ENCODE data around the gene ATF7. TPM values are rescaled to one million over a fixed set of nuclear protein-coding genes. Genes with fewer than 3 reads are reported as not detected.
"Not testable (repeated sequence)": the region's sequence is repeated elsewhere in the genome, so short reads cannot be mapped to it uniquely, and the experiment has no call there.

ATF7 gene
- total RNA-seq, 1 donor from 2014 or later, result 42.2 TPM

DNA sequence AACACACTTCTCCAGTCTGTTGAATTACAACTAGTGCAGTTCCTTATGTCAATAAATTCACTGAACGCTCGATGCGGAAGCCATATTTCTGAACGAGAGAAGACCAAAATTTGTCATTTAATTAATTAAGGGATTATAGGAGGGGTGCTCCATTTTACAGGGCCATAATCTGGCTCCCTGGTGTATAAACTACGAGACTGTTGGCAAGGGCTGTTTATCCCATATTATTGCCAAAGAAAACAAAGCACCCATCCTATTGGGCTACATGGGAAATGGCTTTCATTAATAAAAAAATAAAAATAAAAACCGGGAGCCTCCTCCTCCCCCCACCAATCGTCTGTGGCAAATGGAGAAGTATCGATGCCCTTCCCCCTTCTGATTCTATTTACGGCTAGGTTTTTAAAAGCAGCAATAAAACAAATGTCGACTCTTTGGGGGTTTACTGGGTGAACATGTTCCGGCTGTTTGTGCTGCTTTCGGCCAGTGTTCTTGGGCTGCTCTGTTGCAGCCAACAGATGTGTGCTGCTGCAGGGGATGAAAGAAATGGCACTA, 24.8 kb downstream of the ATF7 start:
- TF ChIP-seq CTCF (conservative IDR thresholded peaks at IDR 0.05), result no peak
- H3K9me3 Mint-ChIP-seq, result no peaks in the 10 kb centered on the region
- H3K4me3 Mint-ChIP-seq, result no peak overlapping the region
- H3K27ac Mint-ChIP-seq, result no peak overlapping the region
- H3K27me3 Mint-ChIP-seq, result no peaks in the 10 kb centered on the region
- peaks cover 16% of the 10 kb centered on the region for H3K36me3 Mint-ChIP-seq
- H3K4me1 Mint-ChIP-seq (ENCODE audit: unreplicated experiment), result peaks cover 19% of the 10 kb centered on the region
- no peak for DNase-seq (ENCODE audit: extremely low spot score, unreplicated experiment)

DNA sequence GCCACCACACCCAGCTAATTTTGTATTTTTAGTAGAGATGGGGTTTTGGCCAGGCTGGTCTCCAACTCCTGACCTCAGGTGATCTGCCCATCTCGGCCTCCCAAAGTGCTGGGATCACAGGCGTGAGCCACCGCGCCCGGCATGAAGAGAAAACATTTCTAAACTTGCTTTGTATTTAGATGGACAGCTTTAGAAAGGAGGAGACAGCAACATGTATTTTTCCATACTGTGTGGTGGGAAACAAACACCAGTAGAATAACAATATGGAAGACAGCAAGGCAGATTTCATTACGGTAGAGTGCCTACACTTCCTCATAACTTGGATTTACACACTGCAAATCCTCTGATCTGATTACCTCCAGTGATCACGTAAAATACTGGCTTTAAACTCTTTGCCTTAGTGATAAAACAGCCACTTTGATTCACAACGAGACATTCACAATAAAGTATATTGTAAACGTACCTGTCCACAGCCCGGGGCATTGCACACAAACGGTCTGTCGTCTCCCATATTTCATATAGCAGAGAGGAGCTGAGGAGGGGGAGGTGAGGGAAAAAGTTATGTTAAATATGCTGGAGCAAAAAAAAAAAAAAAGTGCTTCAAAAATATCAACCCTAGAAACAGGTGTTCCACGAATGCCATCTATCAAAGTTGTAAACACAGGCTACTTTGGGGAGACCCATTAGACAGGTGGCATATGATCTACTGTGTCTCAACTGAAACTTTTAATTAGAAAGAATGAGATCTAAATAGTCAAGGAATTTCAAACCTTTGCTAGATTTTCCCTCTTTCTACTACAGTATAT, 25.5 kb downstream of the ATF7 start:
- TF ChIP-seq CTCF (conservative IDR thresholded peaks at IDR 0.05), result no peak
- Mint-ChIP-seq H3K27ac (no peak overlapping the region), H3K36me3 (peaks cover 16% of the 10 kb centered on the region)

GRCh38 chr12:53599579-53599978, 26.6 kb downstream of the ATF7 start:
- Mint-ChIP-seq H3K4me1 (ENCODE audit: unreplicated experiment) (peaks cover 19% of the 10 kb centered on the region), H3K9me3 (no peaks in the 10 kb centered on the region), H3K36me3 (peaks cover 16% of the 10 kb centered on the region), H3K4me3 (no peak overlapping the region), H3K27ac (no peak overlapping the region), H3K27me3 (no peaks in the 10 kb centered on the region)
- no peak for DNase-seq (ENCODE audit: extremely low spot score, unreplicated experiment)
- no peak for TF ChIP-seq CTCF (conservative IDR thresholded peaks at IDR 0.05)

More for the DNA sequence above, 25.5 kb downstream of the ATF7 start:
- H3K9me3 Mint-ChIP-seq, result no peaks in the 10 kb centered on the region
- peaks cover 19% of the 10 kb centered on the region for H3K4me1 Mint-ChIP-seq (ENCODE audit: unreplicated experiment)
- no peaks in the 10 kb centered on the region for H3K27me3 Mint-ChIP-seq
- no peak for DNase-seq (ENCODE audit: extremely low spot score, unreplicated experiment)
- no peak overlapping the region for H3K4me3 Mint-ChIP-seq

- Mint-ChIP-seq H3K4me1 (ENCODE audit: unreplicated experiment) (peaks cover 22% of the 10 kb centered on the region), H3K36me3 (peaks cover 16% of the 10 kb centered on the region)
- H3K27me3 Mint-ChIP-seq; H3K9me3 Mint-ChIP-seq; H3K4me3 Mint-ChIP-seq; DNase-seq (ENCODE audit: extremely low spot score, unreplicated experiment); H3K27ac Mint-ChIP-seq: not testable (repeated sequence)
Measured at GRCh38 chr12:53598971-53599370, 27.2 kb downstream of the ATF7 start.

DNA sequence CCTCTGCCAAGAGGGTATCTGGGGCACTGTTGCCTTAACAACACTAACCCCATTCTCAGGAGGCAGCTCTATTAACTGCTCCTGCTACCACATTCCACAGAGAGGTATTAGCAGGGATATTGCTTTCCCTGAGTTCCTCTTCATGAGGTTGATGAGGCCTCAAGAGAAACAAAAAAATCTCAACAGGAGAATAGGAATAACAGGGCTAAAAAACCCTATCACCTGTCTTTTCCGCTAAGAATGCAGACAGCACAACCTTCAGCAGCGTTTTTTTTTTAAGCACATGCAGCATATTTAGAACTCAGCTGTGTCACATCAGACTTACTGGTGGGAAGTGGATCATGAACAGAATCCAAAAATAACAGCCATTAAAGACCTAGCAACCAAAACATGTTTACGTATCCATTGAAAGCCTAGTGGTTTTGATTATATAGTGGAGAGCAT, 29.2 kb downstream of the ATF7 start:
- TF ChIP-seq CTCF (conservative IDR thresholded peaks at IDR 0.05), result no peak

DNA sequence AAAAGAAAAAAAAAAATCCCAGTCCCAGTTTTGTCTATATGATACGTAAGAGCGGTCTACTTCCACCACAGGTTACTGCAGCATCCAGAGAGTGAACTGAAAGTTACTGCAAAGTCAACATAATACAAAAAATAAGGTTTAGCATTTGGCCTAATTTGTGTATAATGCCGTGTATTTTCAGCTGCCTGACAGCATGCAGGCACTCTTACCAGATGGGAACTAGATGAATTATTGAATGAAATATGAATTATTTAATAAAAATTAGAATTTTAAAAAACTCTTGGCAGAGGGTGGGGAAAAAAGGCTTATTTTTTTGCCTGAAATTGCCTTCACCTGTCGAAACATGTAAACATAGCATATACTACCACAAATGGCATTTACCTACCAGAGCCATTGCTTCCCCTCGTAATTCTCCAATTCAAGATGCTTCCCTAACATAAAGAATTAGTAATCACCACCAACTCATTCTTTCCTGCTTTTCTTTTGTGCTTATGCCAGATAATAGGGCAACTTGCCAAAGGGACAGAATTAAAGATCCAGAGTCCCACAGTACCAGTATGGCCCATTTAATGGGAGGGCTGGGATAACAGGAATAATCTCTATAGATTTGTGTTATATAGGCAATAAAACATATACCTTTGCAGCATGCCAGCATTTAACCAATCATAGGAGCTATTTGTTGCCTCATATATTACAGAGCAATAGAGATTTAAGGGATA, 31.1 kb downstream of the ATF7 start:
- no peak overlapping the region for H3K27ac Mint-ChIP-seq
- no peaks in the 10 kb centered on the region for H3K27me3 Mint-ChIP-seq
- no peak for DNase-seq (ENCODE audit: extremely low spot score, unreplicated experiment)
- no peak for TF ChIP-seq CTCF (conservative IDR thresholded peaks at IDR 0.05)
- H3K4me1 Mint-ChIP-seq (ENCODE audit: unreplicated experiment), result peaks cover 33% of the 10 kb centered on the region
- H3K9me3 Mint-ChIP-seq, result no peaks in the 10 kb centered on the region
- H3K36me3 Mint-ChIP-seq, result peaks cover 19% of the 10 kb centered on the region
- H3K4me3 Mint-ChIP-seq, result no peak overlapping the region

More for the DNA sequence above, 29.2 kb downstream of the ATF7 start:
- Mint-ChIP-seq H3K9me3 (no peaks in the 10 kb centered on the region), H3K4me1 (ENCODE audit: unreplicated experiment) (peaks cover 21% of the 10 kb centered on the region), H3K27me3 (no peaks in the 10 kb centered on the region), H3K36me3 (peaks cover 16% of the 10 kb centered on the region), H3K4me3 (no peak overlapping the region), H3K27ac (no peak overlapping the region)
- DNase-seq (ENCODE audit: extremely low spot score, unreplicated experiment), result no peak
